Measurements from ENCODE around the gene GLYR1.

Gene GLYR1

DNA sequence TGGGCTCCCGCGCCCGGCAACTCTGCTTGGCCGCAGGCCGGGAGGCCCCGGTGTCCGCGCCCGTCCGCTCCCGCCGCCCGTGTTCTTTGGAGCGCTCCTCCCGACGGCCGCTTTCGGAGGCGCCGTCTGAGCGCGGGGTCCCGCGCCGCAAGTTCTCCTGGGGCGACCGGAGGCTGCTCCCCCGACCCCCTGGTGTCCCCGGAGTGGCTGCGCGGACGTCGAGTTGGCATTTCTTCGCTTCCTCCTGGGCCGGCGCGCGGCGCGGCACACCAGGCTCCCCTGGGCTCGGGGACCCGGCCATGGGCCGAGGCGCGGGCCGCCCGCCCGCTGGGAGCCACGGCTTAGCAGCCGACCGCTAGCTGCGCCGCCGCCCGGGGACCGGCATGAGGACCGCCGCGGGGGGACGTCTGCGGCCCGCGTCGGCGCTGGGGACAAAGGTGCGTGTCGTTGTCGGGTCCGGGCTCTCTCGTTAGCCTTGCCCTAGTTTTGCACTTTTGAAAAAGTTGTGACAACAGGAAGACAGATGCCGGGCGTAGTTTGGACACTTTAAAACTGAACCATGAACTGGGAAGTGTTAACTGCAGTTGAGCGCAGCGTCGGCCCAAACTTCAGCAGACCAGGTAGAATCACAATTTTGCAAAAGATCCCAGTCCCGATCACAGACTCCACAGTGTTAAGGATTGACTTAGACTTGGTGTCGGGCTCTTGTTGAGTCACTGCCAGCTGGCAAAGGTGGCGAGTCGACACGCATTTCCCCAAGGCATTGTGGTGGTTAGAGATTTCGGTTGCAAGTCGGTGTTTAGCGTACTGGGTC, 893 bp upstream of the GLYR1 start:
- peak; percentile 11 for DNase-seq (ENCODE audit: low spot score)

DNA sequence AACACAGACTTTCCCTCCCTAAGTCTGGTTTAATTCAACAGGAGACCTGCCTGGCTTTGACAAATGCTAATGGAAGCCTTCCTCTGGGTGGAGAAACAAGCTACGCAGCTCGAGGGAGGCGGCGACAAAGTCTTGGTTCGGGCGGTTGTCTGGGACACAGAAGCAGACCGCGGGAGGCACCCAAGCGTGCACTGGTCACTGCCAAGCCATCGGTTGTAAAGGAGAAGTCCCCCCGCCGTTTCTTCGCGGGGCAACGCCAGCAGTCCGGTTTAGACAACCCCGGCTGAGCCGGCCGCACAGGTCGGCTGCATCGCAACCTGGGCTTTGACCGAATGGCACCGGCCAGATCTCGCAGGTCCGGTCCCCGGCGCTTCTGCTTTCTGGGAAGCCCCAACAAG, 586 bp downstream of the GLYR1 start:
- peak; percentile 28 for DNase-seq (ENCODE audit: low spot score)

DNA sequence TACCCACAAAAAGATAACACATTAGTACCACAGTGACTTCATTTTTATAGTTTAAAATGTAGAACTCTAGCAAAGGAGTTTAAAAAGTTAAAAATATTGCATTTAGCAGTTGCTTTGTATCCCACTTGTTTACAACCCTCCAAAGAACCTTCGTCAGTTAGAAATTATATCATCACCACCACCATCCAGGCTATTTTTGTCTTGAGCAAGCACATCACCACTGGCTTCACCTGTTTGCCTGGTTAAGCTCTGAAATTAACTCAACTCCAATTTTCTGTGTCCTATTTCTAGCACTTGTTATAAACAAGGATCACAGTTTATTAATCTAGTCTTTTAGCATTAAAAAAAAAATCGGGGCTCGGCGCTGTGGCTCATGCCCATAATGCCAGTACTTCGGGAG, 6.1 kb downstream of the GLYR1 start:
- no peak for DNase-seq (ENCODE audit: low spot score)

DNA sequence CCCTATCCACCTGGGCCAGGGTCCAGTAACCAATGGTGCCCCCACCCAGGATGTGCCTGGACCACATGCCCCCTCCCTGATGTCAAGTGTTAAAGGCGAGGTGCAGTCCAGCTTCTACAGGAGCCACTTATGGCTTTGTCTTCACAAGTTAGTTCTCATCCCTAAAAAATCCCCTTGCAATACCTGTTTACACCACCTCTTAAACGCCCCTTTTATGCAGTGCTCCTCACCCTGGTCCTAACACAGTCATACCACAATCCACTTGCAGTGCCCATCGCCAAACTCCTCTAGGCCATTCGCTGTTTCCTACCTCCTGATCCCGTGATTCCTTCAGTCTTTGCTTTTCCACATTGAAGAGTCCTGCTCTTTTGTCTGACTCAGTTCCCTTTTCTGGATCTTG, 7.1 kb downstream of the GLYR1 start:
- no peak for DNase-seq (ENCODE audit: low spot score)

DNA sequence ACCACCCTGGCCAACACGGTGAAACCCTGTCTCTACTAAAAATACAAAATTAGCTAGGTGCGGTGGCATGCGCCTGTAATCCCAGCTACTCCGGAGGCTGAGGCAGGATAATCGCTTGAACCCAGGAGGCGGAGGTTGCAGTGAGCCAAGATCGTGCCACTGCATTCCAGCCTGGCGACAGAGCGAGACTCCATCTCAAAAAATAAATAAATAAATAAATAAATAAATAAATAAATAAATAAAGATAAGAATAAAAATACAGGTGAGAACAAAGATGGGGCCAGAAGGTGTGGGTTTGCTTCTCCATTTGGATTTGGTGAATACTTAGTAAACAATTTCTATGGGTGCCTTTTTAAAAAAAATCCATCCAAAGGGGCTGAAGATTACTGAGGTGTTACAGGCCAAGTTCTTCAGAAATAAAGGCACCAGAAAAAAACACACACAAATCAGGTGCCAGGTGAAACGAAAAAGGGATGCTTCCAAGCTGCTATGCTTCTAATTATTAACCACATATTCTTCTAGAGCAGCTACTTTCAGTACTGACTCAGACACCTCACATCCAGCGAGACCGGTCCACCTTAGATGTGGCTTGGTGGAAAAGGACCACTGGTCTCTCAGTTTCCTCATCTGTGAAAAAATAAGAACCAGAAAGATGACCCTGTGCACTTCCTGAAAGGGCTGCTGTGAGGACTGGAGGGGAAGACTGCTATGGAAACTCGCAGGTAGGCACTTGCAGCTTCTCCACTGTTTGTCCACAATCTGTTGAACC, 9.2 kb downstream of the GLYR1 start:
- no peak for DNase-seq (ENCODE audit: low spot score)

DNA sequence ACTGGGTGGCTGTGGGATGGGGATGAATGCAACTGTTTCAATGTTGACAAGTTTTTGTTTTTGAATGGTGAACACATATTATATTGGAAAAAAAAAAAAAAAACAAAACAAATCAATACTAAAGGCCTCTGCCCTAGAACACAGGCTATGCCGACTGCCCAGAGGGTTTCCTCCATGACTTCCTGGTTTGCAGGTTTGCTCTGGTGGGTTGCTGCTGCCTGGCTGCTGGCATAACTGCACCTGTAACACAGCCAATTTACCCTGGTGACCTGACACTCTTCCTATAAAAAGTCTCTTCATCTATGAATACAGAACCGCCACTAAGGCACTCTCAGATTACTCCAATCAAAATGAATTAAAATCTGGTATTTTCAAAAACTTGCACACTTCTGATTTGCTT, 10.4 kb downstream of the GLYR1 start:
- DNase-seq (ENCODE audit: low spot score), result no peak

DNA sequence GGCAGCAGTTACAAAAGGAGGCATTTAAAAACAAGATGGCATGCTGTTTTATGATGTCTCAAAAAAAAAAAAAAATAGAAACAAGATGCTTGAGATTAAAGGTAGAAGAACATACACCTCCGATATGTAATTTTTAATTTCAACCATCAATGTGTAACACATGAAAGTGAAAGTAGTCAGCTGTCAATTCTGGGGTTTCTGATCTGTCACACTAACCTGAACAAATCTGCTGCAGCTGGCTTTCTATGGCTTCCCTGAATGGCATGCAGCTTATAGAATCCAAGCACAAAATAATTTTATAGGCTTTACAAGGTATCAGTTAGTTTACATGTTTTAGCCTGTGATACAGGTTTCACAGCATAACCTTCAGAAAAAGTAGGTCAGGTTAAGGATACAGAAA, 13.5 kb downstream of the GLYR1 start:
- no peak for DNase-seq (ENCODE audit: low spot score)

DNA sequence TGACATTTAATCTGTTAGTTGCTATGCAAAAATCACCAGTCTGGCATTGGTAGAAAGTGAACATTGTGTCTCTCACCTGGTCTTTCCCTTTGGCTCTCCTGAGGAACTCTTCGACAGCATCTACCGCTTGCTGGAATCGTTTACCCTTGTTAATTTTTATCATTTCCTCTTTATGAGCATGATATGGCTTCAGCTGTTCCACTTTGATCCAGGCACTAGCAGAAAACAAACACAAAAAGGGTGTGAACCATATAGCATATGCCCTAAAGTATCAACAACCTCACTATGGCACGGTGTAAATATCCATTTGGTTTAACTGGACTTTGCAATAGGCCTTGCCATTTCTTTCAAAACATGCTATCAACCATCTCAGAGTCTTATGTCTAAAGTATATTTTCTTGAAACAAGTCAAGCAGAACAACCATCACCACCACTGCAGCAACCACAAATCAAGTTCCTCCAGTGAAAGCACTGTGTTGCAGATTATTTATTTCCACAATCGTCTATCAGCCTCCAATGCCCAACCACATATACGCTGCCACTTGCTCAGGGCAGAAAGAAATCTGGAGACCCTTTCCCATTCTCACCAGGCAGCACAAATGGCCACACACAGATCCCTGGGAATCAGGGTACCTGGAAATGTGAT, 14.3 kb downstream of the GLYR1 start:
- no peak for DNase-seq (ENCODE audit: low spot score)

DNA sequence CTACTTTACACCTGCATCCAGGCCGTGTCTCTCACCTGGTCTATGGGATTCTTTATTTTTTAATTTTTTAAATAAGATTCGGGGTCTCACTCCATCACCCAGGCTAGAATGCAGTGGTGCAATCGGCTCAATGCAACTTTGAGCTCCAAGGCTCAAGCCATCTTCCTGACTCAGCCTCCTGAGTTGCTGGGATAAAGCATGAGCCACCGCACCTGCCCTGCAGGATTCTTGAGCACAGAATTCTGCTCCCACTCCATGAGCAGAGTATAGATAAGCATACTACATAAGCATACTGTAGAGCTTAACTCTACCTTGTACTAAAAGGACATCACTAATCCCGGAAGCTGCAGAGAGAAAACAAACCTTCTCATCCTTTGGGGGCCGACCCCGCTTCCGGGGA, 15.5 kb downstream of the GLYR1 start:
- no peak for DNase-seq (ENCODE audit: low spot score)

DNA sequence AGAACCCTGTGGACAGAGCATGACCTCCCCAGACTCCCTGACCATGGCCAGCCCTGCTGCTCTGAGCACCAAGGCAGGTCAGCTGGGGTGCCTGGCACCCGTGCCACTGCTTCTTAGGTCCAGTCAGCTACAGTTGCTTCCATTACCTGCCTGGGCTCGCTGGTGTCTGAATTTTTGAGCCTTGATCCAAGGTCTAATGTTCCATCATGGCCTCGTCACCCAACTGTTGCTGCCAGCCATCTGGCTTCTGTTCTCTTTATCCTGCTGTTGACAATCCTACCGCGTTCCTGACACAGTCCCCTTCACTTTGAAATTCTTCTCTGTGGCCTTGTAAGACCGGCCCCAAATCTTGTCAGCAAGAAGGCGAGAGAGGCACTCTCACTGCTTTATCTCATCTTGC, 16.7 kb downstream of the GLYR1 start:
- no peak for DNase-seq (ENCODE audit: low spot score)

DNA sequence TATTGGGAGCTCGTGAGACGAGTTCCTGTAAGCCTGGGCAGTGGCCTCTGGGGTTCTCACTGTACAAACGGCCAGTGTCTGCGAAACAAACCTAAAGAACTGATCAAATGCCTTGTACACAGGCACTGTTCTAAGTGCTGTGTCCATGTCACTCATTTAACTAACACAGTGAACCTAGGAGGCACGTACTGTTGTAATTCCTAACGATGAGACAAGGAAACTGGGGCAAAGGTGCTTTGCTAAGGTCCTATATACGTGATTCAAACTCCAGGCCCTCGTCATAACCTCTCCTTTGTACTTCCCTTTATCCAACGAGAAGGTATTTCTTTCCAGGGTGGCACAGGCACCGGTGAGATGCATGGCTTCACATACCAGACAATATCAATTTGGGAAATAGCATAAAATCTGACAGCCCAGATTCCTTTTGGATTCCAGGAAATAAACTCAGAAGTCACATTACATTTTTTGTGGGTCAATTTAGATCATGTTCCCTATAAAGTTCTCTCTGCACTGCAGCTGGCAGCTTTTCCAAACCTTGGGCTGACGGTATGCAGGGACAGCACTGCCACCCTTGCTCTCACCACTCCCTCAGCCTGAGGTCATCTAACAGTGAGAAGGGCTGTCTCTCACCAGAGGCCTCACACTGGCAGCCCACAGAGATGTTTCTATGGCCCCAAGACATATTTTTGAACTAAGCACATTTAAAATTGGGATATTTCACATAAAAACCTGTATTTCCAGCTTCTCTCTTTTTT, 18.3 kb downstream of the GLYR1 start:
- DNase-seq (ENCODE audit: low spot score), result no peak

DNA sequence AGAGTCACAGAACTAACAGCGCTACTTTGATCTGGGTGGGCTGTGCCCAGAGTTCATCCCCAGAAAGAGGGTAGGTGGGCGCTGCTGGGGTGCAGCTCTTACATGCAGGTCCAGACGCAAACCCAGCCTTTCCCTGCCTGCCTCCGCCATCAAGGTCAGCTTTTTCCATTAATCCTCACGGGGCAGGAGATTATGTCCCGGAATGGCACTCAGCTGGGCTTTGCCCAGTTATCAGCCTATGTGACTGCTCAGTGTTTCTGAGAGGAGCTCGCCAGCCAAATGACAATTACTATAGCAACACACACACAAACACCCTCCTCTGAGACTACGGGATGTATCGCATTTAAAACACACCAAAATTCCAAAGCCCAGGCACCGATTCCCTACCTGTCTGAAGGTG, 20.1 kb downstream of the GLYR1 start:
- DNase-seq (ENCODE audit: low spot score), result no peak

DNA sequence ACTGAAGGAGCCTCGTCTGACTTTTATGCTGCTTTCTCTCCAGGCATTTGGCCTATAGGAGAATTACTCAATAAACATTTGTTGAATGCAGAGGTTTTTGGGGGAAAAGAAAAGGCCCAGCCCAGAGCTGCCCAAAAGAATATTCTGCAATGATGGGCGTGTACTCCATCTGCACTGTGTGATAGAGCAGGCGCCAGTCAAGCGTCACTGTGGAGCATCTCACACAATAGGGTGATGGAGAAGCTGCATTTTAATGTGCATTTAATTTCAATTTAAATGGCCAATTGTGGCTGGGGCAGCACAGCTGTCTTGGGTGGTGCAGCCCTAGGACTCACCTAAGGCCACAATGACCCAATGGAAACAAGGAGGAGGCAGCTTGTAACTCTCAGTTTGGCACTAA, 20.6 kb downstream of the GLYR1 start:
- DNase-seq (ENCODE audit: low spot score), result no peak

DNA sequence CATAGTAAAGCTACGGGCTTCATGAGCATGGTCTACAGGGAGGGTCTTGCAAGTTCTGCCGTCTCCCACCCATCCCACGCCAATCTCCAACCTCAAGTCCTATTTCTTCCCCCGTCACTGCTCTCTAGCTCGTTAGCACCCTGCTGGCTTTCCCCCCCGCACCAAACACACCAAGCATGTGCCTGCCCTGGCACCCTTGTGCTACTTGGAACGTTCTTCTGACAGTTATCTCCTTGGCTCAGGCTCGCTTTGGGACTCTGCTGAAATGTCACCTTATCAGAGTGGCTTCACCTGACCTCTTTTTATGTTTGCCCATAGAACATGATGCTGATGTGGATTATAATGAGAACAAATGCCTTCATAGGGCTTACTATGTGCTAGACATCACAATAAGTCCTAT, 21.9 kb downstream of the GLYR1 start:
- DNase-seq (ENCODE audit: low spot score), result no peak

DNA sequence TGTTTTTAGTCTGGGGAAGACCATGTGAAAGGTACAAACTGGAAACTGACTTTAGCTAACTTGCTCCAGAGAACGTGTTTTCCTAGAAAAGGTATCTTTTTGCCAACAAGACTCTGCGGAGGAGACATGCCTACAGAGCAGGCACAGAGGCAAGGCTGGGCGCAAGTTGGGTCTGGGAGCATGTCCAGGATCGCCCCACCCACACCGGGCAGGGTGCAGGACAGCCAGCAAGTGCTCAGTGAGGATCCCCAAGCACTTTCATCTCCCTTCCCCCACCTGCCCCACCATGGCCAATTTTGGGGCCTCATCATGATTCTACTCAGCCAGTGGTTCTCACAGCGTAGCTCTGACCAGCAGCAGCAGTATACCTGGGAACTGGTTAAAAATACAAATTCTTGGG, 26.4 kb downstream of the GLYR1 start:
- no peak for DNase-seq (ENCODE audit: low spot score)

DNA sequence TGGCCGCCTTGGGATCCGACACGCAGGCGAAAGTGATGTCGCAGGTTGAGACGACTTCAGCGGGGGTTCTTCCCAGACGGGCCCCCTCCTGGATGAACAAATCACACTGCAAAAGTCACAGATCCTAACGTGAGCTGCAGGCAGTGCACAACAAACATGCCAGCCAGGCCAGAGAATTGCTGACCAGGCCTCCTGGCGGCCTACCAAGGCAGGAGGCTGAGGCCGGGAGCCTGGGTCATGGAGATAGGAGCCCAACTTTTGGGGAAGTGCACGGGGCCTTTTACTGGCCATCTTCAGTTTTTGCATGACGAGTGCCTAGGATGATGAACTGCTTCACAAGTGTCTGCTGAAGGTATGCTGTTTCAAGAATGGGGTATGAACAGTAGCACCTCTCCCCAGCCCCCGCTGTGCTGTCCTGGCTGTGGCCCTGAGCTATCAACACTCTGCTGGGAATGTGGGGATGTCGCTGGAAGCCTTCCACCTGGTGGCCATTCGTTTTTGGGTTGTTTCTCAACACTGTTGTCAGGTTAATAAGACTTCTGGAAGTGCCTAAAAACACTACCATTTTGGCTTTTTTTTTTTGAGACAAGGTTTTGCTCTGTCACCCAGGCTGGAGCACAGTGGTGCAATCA, 32.4 kb downstream of the GLYR1 start:
- DNase-seq (ENCODE audit: low spot score), result no peak

DNA sequence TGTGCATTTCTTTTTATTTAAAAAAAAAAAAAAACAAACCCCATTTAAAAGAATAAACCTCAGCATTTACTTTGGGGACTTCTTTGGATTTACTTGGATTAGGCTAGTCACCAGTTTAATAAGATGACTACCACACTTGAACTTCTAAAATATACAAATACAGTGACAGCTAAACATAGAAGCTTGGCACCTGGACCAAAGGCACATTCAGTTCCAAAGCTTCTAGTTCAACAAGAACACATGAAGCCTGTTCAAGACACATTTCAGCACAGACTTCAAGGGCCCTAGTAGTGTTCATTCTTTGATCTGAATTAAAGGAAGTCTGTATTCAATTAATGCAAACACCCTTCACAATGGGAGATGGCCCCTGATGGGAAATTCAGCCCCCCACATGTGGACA, 33.0 kb downstream of the GLYR1 start:
- no peak for DNase-seq (ENCODE audit: low spot score)

DNA sequence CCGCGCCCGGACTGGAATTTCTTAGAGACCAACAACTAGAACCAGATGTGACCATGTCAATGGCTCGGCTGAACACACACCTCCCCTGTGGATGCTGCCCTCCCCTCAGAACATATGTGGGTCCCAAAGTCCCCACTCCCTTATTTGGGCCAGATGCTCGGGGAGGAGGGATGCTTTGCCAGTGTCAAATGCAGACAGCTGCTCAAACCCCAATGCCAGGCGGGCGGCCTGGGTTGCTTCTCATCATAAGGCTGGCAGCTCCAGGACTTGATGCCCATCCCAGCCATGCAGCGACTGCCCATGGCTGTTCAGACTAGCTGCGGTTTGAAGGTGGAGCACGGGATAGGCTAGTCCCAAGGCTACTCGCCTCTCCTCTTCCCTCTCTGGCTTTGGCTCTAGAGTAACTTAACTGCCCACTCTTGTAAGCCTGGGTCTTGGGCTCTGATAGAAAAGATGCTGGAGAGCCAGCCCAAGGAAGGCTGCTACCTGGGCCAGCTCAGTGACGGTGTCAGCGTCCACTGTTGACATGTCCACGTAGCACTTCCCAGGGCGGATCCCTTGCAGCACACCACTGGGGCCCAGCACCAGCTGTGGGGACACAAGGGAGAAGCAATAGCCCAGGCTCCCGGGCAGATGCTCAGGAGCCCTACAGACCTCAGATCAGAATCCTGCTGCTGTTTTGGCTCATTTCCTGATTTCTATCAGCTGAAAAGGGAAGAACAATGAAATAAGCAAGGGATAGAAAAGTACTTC, 33.7 kb downstream of the GLYR1 start:
- DNase-seq (ENCODE audit: low spot score), result no peak

DNA sequence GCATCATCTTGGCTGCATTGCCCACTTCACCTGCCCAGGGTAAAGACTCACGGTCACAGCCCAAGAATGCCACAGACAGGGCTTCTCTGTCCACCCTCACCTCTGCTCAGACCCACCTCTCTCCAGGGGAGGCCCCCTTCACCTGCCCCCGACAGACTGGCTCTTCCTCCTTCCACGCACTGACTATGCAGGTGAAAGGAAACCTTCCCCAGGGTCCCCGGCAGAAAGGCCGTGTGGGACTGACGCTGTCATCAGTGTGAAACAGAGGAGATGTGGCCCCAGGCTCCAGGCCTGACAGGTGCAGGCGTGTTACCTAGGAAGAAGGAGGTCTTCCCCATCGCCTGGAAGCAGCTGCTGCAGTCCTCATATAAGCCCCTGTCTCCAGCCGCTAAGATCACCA, 35.3 kb downstream of the GLYR1 start:
- no peak for DNase-seq (ENCODE audit: low spot score)

DNA sequence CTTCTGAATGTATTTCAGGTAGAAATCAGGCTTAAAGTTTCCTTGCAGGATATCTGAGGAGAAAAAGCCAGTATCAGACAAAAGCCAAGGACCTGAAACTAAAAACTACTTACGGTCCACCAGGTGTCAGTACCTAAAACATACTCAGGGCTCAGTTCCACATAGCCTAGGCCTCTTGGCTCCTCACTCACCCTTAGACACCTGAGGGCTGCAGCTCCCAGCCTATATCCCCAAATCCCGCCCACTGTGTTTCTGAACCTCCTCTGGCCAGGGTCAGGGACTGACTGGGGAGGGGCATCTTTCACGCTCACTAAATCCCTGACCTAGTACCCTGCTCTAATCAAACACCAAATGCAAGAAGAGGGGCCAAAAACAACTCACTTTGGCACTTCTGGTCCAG, 35.8 kb downstream of the GLYR1 start:
- DNase-seq (ENCODE audit: low spot score), result no peak

DNA sequence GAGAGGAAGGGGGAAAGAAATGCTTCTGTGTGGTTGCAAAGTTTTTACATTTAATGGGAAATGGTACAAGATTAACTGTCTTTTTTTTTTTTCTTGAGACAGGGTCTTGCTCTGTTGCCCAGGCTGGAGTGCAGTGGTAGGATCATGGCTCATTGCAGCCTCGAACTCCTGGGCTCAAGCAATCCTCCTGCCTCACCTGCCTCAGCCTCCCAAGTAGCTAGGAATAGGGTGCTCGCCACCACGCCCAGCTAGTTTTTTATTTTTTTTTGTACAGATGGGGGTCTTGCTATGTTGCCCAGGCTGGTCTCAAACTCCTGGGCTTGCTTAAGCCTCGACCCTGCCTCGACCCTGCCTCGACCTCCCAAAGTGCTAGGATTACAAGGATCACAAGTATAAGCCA, 40.8 kb downstream of the GLYR1 start:
- DNase-seq (ENCODE audit: low spot score), result no peak

Data from putamen (tissue), 1 donor.